Keratinocyte (primary cell): ENCODE results near the gene SLC26A8. TPM values are rescaled to one million over a fixed set of nuclear protein-coding genes. Genes with fewer than 3 reads are reported as not detected.

Experiments used
- DNase-seq: peaks from one replicate; pipeline ENCODE4 v3.0.0-alpha.2; 2011; ENCODE audit warnings: low read depth, missing footprints, low spot score
- FAIRE-seq: peaks from 2 replicates; lab custom pipeline; 2011; peaks lifted over from hg19 to GRCh38; lab: Jason Lieb, UNC
- H2AFZ ChIP-seq: 2 replicates; pipeline ENCODE4 v1.6.0; 2012; ENCODE audit warnings: low read length, control low read depth, inconsistent platforms; ENCODE audit not compliant: control insufficient read depth
- H3K27ac ChIP-seq: 2 replicates; pipeline ENCODE4 v1.5.1; 2011; ENCODE audit warnings: low read length; ENCODE audit not compliant: control insufficient read depth, insufficient read depth
- H3K27me3 ChIP-seq: 3 replicates; pipeline ENCODE4 v1.6.0; 2011; ENCODE audit warnings: low read length; ENCODE audit not compliant: control insufficient read depth, insufficient read depth; ENCODE audit errors: extremely low read depth
- H3K36me3 ChIP-seq, 2 experiments: 2 replicates in 1 of 2; 3 replicates in 1 of 2; pipeline ENCODE4 v1.5.1; 2011; ENCODE audit warnings: low read length in 2 of 2, mild to moderate bottlenecking in 1 of 2; ENCODE audit not compliant: control insufficient read depth in 2 of 2, insufficient read depth in 2 of 2; ENCODE audit errors: extremely low read depth in 1 of 2
- H3K4me1 ChIP-seq: 3 replicates; pipeline ENCODE4 v1.5.1; 2011; ENCODE audit warnings: low read length; ENCODE audit not compliant: control insufficient read depth, insufficient read depth; ENCODE audit errors: extremely low read depth
- H3K4me2 ChIP-seq: 3 replicates; pipeline ENCODE4 v1.6.0; 2011; ENCODE audit warnings: low read depth, low read length; ENCODE audit not compliant: control insufficient read depth, insufficient read depth; ENCODE audit errors: extremely low read depth
- H3K4me3 ChIP-seq, 3 experiments: fragments of 200-600 bp in 1 of 3; sonication (generic) in 1 of 3; 2 replicates in 2 of 3; 3 replicates in 1 of 3; pipeline ENCODE4 v1.5.1; 2011 to 2016; ENCODE audit warnings: low read length in 3 of 3, mild to moderate bottlenecking in 3 of 3, control low read depth in 2 of 3, inconsistent platforms in 1 of 3, low read depth in 1 of 3, mixed read lengths in 1 of 3, mixed run types in 1 of 3, moderate library complexity in 1 of 3; ENCODE audit not compliant: control insufficient read depth in 2 of 3, insufficient read depth in 2 of 3; ENCODE audit errors: extremely low read depth in 1 of 3
- H3K79me2 ChIP-seq: 2 replicates; pipeline ENCODE4 v1.6.0; 2012; ENCODE audit warnings: low read length; ENCODE audit not compliant: control insufficient read depth, insufficient read depth
- H3K9ac ChIP-seq: 3 replicates; pipeline ENCODE4 v1.6.0; 2011; ENCODE audit warnings: low read length; ENCODE audit not compliant: control insufficient read depth, insufficient read depth; ENCODE audit errors: extremely low read depth
- H3K9me1 ChIP-seq: 3 replicates; pipeline ENCODE4 v1.6.0; 2011; ENCODE audit warnings: low read length; ENCODE audit not compliant: control insufficient read depth, insufficient read depth; ENCODE audit errors: extremely low read depth
- H3K9me3 ChIP-seq: 2 replicates; pipeline ENCODE4 v1.5.1; 2012; ENCODE audit warnings: low read depth, low read length; ENCODE audit not compliant: control insufficient read depth
- H4K20me1 ChIP-seq: 3 replicates; pipeline ENCODE4 v1.6.0; 2011; ENCODE audit warnings: low read length; ENCODE audit not compliant: control insufficient read depth, insufficient read depth; ENCODE audit errors: extremely low read depth
- CTCF ChIP-seq, 3 experiments: IDR thresholded peaks in 1 of 3; conservative IDR thresholded peaks in 1 of 3; optimal IDR thresholded peaks in 1 of 3; 2 replicates in 2 of 3; 3 replicates in 1 of 3; pipeline versions ENCODE3 to v1.5.1; 2011; ENCODE audit warnings: low read length in 3 of 3, mild to moderate bottlenecking in 3 of 3, moderate library complexity in 2 of 3, control low read depth in 1 of 3, inconsistent platforms in 1 of 3; ENCODE audit not compliant: insufficient read depth in 2 of 3; ENCODE audit errors: extremely low read depth in 1 of 3
- EZH2 ChIP-seq: IDR thresholded peaks from one replicate; pipeline ENCODE4 v1.6.1; 2012; ENCODE audit warnings: inconsistent platforms, mild to moderate bottlenecking, low read length, moderate library complexity
- dilution Hi-C: fragments of 300-500 bp; cut with MboI; formaldehyde crosslinking; loops from one replicate; pipeline ENCODE4 v1.7.0; 2020; ENCODE audit warnings: low sequenced_read_pairs; ENCODE audit not compliant: extremely low pct_ligation_motif_present
- polyA plus RNA-seq, 5 experiments: library from polyadenylated mRNA; depleted of rRNA in 3 of 5; stranded (reverse) in 3 of 5; stranded (forward) in 1 of 5; unstranded in 1 of 5; fragments of >200 nt; gene quantifications; 1 replicate in 1 of 5; 2 replicates in 3 of 5; 3 replicates in 1 of 5; pipeline versions ENCODE4 v1.2.1 to v1.2.3, GENCODE V29; 2011 to 2012; ENCODE audit warnings: missing spikeins in 2 of 5, low read depth in 1 of 5, low replicate concordance in 1 of 5

SLC26A8 gene
- polyA plus RNA-seq, 1 donor (not counting 4 experiments of a cell fraction or from before 2014, with no cell fraction given), result 0.18 TPM

- Histone ChIP-seq H2AFZ (no peak overlapping the region), H3K4me2 (no peak overlapping the region), H3K9me1 (no peaks in the 10 kb centered on the region), H3K9ac (no peak overlapping the region), H3K27me3 (no peaks in the 10 kb centered on the region), H3K36me3 (peaks cover 0 to 1% of the 10 kb centered on the region in 2 experiments), H3K4me3 (no peak overlapping the region), H3K9me3 (no peaks in the 10 kb centered on the region), H3K4me1 (peaks cover 10% of the 10 kb centered on the region), H3K79me2 (peaks cover 92% of the 10 kb centered on the region), H3K27ac (no peak overlapping the region), H4K20me1 (no peaks in the 10 kb centered on the region)
- no peak for DNase-seq
- dilution Hi-C loops, result no loop called here
- TF ChIP-seq CTCF (optimal IDR thresholded peaks at IDR 0.05 in 1 of 3, IDR thresholded peaks at IDR 0.05 in 1 of 3, conservative IDR thresholded peaks at IDR 0.05 in 1 of 3; ENCODE audit: extremely low read depth in 1 of 3, insufficient read depth in 2 of 3, low read length in 3 of 3), result no peak
- FAIRE-seq, result no peak
These were observed 126.4 kb downstream of the SLC26A8 start for GRCh38 chr6:35898003-35898402.

GRCh38 chr6:35897486-35897885 is 127.0 kb downstream of the SLC26A8 start:
- H3K4me2 ChIP-seq, result no peak overlapping the region
- H3K9ac ChIP-seq, result no peak overlapping the region
- no peak overlapping the region for H2AFZ ChIP-seq
- DNase-seq, result no peak
- dilution Hi-C loops, result no loop called here
- FAIRE-seq, result no peak
- H3K4me1 ChIP-seq, result peaks cover 10% of the 10 kb centered on the region
- H3K27me3 ChIP-seq, result no peaks in the 10 kb centered on the region
- H3K27ac ChIP-seq, result no peak overlapping the region
- H3K9me1 ChIP-seq, result no peaks in the 10 kb centered on the region
- no peaks in the 10 kb centered on the region for H4K20me1 ChIP-seq
- H3K79me2 ChIP-seq, result peaks cover 92% of the 10 kb centered on the region
- no peak for TF ChIP-seq CTCF (optimal IDR thresholded peaks at IDR 0.05 in 1 of 3, IDR thresholded peaks at IDR 0.05 in 1 of 3, conservative IDR thresholded peaks at IDR 0.05 in 1 of 3; ENCODE audit: extremely low read depth in 1 of 3, insufficient read depth in 2 of 3, low read length in 3 of 3)
- no peak for TF ChIP-seq EZH2
- H3K36me3 ChIP-seq, result peaks cover 0 to 1% of the 10 kb centered on the region in 2 experiments
- no peak overlapping the region for H3K4me3 ChIP-seq
- H3K9me3 ChIP-seq, result no peaks in the 10 kb centered on the region
